Globus pallidus (tissue), 1 donor: ENCODE results near the gene VPS26A.
A peak's percentile ranks its signal among the peaks of the same experiment; 100 is the strongest.
"Not testable (repeated sequence)": the region's sequence is repeated elsewhere in the genome, so short reads cannot be mapped to it uniquely, and the experiment has no call there.

ENCODE experiments used
- DNase-seq: peaks from one replicate; pipeline ENCODE4 v3.0.0-alpha.2; 2015; ENCODE audit warnings: low spot score

Gene VPS26A

GRCh38 chr10:69103784-69104183 is 20.2 kb upstream of the VPS26A start:
- DNase-seq: no peak

GRCh38 chr10:69104994-69105790 is 18.8 kb upstream of the VPS26A start:
- no peak for DNase-seq

GRCh38 chr10:69107176-69107490 is 16.8 kb upstream of the VPS26A start:
- no peak for DNase-seq

GRCh38 chr10:69107699-69108098 is 16.3 kb upstream of the VPS26A start:
- no peak for DNase-seq

- no peak for DNase-seq
Observed at GRCh38 chr10:69119896-69120295, 4.1 kb upstream of the VPS26A start.

- DNase-seq: no peak
Observed at GRCh38 chr10:69123306-69123746, 652 bp upstream of the VPS26A start.

GRCh38 chr10:69124563-69125268 is 738 bp downstream of the VPS26A start:
- peak; percentile 27 for DNase-seq

GRCh38 chr10:69125554-69125953 is 1.6 kb downstream of the VPS26A start:
- no peak for DNase-seq

GRCh38 chr10:69130251-69130650 is 6.3 kb downstream of the VPS26A start:
- DNase-seq: no peak

- no peak for DNase-seq
Observed at GRCh38 chr10:69139961-69140360, 16.0 kb downstream of the VPS26A start.

- no peak for DNase-seq
Observed at GRCh38 chr10:69141304-69141703, 17.3 kb downstream of the VPS26A start.

GRCh38 chr10:69142074-69142473 is 18.1 kb downstream of the VPS26A start:
- not testable (repeated sequence) for DNase-seq

- no peak for DNase-seq
Observed at GRCh38 chr10:69142983-69143382, 19.0 kb downstream of the VPS26A start.

- no peak for DNase-seq
Observed at GRCh38 chr10:69145329-69145728, 21.4 kb downstream of the VPS26A start.

GRCh38 chr10:69145864-69146263 is 21.9 kb downstream of the VPS26A start:
- no peak for DNase-seq

- no peak for DNase-seq
Observed at GRCh38 chr10:69146759-69147158, 22.8 kb downstream of the VPS26A start.

- no peak for DNase-seq
Observed at GRCh38 chr10:69151984-69152383, 28.0 kb downstream of the VPS26A start.

GRCh38 chr10:69153227-69153626 is 29.2 kb downstream of the VPS26A start:
- no peak for DNase-seq

GRCh38 chr10:69160809-69161241 is 36.8 kb downstream of the VPS26A start:
- no peak for DNase-seq

GRCh38 chr10:69168493-69168892 is 44.5 kb downstream of the VPS26A start:
- DNase-seq: no peak

- DNase-seq: no peak
Observed at GRCh38 chr10:69172241-69172982, 48.4 kb downstream of the VPS26A start.

GRCh38 chr10:69175326-69175725 is 51.3 kb downstream of the VPS26A start:
- DNase-seq: not testable (repeated sequence)

GRCh38 chr10:69176823-69177222 is 52.8 kb downstream of the VPS26A start:
- DNase-seq: no peak
